A204.1 (cell line): ENCODE data around the gene SAFB2.

Experiments used
- FAIRE-seq: peaks from 2 replicates; lab custom pipeline; 2012; peaks lifted over from hg19 to GRCh38; lab: Jason Lieb, UNC

SAFB2 gene

GRCh38 chr19:5607318-5608275, 15.0 kb downstream of the SAFB2 start:
- no peak for FAIRE-seq

DNA sequence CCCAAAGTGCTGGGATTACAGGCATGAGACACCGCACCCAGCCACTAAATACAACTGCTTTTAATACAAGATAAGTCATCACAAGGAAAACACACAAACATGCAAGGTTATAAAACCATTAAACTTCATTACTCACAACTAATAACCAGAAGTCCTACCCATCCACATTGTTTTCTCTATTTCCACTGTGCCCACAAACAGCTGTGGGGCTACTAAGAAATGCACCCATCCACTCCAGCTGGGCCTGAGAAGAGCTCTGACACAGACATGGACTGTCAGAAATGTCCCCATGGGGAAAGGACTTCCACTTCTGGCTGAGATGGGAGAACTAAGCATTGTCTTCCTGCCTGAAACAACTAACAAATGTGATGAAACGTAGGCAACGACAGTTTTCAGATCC, 17.2 kb downstream of the SAFB2 start:
- no peak for FAIRE-seq

GRCh38 chr19:5603626-5604025, 18.9 kb downstream of the SAFB2 start:
- FAIRE-seq: no peak

GRCh38 chr19:5600797-5601196, 21.8 kb downstream of the SAFB2 start:
- FAIRE-seq: no peak

DNA sequence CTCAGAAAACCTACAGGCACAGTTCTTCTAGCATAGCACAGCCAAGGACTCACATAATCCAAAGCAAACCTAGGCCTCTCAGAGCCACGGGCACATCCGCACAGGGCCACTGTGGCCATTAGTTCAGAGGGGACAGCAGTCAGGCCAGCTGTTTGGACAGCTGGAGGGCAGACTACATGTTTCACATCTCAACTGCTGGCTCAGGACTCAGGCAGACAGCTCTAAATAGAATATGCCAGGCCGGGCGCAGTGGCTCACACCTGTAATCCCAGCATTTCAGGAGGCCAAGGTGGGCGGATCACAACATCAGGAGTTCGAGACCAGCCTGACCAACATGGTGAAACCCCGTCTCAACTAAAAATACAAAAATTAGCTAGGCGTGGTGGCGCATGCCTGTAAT, 26.8 kb downstream of the SAFB2 start:
- FAIRE-seq: no peak

- no peak for FAIRE-seq
These were observed 27.4 kb downstream of the SAFB2 start for GRCh38 chr19:5595129-5595528.

DNA sequence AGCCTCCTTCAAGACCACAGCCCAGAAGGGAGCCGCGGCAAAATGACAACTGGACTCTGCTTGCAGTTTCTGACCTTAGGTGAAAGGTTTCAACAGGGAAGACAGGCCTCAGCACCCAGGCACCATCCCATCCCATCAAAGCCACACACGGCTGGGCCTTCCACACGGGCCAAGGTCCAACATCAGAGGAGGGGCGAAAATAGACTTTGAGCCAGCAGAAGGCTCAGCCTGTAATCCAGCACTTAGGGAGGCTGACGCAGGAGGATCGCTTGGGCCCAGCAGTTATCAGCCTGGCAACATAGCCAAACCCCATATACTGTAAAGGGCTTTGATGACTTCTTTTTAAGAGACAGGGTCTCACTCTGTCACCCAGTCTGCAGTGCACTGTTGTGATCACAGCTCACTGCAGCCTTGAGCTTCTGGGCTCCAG, 28.0 kb downstream of the SAFB2 start:
- FAIRE-seq: no peak

GRCh38 chr19:5593343-5594255, 29.0 kb downstream of the SAFB2 start:
- FAIRE-seq: no peak

DNA sequence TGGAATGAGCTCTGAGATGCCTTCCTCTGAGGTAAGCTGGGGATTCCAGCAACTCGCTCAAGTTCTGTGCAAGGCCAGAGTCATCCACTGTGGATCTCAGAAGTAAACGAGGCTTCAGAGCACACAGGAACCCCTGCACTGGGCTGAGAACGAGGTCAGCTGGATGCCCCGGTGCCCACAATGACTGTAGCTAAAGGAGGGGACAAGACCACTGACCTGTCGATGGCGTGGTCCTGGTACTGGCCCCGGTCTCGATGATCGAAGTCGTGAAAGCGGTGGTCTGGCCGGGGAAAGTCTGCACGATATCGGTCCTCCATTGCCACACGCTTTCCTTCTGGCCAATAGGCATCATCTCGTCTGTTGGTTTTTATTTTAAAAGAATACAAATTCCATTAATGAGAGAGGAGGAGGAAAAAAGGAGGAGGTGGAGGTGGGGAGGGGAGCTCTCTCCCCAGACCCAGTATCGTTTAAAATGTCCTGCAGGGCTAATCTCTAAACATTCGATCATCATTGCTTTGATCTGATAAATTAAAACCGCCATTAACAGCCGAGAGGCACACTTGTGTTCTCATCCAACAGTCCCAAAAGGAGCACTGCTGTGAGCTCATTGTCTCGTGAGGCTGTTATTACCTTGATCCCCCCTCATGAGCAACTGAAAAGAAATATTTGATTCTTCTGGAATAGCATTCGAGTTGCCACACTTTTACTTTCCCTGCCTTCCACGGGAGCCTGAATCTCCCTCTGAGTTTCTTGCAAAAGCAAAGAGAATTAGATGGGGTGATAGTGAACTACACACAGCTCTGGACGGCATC, 29.8 kb downstream of the SAFB2 start:
- no peak for FAIRE-seq

- FAIRE-seq: no peak
These were observed 31.1 kb downstream of the SAFB2 start for GRCh38 chr19:5591476-5591875.

DNA sequence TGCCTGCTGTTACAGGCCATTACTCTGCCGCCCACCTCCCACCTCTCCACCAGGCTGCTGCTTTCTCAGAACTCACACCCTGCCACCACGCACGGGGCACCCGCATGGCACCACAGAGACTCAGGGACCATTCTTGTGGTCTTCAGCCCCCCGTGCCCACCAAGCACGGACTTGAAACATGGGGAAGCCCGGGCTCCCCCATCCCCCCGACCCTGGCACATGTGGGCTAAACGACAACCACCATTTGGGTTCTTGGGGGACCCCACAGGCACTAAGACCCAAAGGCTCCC, 31.8 kb downstream of the SAFB2 start:
- no peak for FAIRE-seq

- FAIRE-seq: no peak
These were observed 32.3 kb downstream of the SAFB2 start for GRCh38 chr19:5590151-5590864.

DNA sequence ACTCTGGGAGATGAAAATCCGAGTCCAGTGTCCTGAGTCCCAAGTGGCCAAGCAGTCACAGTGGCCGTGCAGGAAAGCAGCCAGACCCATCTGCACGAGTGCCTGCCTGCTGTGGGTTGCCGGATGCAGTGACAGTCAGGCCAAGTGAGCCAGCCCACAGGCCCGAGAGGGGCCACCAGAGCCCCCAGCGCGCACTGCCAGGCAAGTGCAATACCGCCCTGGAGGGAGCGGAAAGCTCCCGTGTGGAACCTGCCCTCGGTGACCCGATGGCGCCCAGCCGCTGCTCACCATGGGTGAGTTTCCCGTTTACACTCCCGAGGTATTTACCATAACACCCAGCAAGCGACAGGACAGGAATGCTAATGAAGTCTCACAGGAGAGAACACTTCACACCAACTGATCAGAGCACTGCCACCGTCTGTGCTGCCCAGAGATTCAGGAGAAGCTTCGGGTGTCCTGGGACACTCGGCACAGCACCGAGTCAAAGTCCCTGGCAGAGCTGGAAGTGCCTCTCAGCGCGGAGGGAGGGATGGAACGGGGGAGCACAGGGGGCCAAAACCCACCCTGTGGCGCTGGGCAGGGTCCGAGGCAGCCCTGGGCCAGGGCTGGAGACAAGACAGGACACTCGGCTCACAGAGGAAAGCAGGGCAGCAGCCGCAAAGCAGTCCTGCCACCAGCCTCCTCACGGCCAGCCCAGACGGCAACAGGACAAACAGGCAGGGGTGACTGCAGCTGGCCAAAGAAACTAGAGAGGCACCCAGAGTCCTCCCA, 33.5 kb downstream of the SAFB2 start:
- no peak for FAIRE-seq

- no peak for FAIRE-seq
These were observed 34.1 kb downstream of the SAFB2 start for GRCh38 chr19:5588441-5588840.

DNA sequence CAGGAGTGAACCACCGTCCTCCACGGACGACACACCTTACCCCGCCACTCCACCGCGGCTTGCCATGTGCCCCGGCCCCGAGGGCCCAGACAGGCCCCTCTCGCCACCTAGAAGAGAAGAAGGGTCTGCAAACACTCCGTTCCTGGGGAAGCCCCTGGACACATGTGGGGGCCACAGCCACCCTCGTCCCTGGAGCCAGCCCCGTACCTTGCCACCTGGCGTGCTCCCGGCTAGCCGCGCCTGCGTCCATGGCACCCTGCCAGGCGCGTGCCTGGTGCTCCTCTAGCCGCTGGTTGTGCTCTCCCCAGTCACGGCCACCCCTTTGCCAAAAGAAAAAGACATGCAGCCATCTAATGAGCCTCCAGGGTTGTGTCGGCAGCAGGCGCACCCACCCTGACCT, 34.9 kb downstream of the SAFB2 start:
- FAIRE-seq: no peak

GRCh38 chr19:5587071-5587455, 35.5 kb downstream of the SAFB2 start:
- FAIRE-seq: no peak

- FAIRE-seq: no peak
These were observed 36.1 kb downstream of the SAFB2 start for GRCh38 chr19:5586300-5587070.

DNA sequence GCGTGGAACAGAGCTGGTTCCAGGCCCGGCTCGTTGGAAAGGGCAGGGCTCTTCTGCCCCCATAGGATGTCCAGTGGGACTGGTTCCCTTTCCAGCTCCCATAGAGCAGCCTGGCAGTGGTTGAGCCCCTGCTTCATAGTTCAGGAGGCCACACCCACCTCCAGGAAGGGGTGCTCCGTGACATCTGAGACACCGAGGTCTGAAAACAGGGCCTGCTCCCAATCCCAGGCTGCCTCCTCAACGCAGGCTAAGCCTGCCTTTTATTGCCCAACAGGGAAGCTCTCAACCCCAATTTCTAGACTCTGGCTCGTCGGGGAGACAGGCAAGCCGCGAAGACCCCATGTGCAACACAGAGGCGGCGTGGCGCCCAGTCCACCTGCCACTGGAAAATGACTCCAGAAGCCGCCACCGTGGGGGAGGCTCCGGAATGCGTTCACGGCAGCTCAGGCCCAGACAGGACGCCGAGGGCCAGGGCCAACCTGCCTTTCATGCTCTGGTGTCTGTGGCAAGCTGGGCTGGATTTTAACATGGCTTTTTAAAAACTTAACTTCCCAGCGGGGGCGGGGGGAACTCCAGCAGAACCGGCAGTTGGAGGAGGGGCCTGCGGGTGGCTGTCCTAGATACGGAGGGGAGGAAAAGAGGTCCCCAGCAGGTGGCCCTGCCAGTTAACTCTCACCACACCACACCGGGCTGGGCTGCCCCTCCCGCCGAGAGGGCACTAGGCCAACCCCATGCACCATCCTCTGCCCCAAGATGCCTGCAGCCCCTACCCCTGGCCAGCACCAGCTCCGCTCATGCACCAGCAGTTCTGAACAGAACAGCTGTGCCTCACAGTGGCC, 36.9 kb downstream of the SAFB2 start:
- FAIRE-seq: no peak

GRCh38 chr19:5580161-5580571, 42.4 kb downstream of the SAFB2 start:
- FAIRE-seq: no peak
